Mesodermal cell (in vitro differentiated cells): ENCODE data around the gene TMEM147. TPM values are rescaled to one million over a fixed set of nuclear protein-coding genes. Genes with fewer than 3 reads are reported as not detected.

Experiments
- H3K27ac ChIP-seq: 2 replicates; pipeline ENCODE4 v1.7.0; 2013; ENCODE audit warnings: mild to moderate bottlenecking, low read depth, low read length, moderate library complexity; ENCODE audit not compliant: severe bottlenecking
- H3K36me3 ChIP-seq: 2 replicates; pipeline ENCODE4 v1.7.1; 2013; ENCODE audit warnings: mild to moderate bottlenecking, low read length, moderate library complexity; ENCODE audit not compliant: control insufficient read depth, insufficient read depth
- H3K4me1 ChIP-seq: one replicate; pipeline ENCODE4 v1.7.1; 2013; ENCODE audit warnings: mild to moderate bottlenecking, low read length; ENCODE audit not compliant: insufficient read depth, control insufficient read depth, poor library complexity, severe bottlenecking
- H3K4me3 ChIP-seq: 2 replicates; pipeline ENCODE4 v1.7.0; 2013; ENCODE audit warnings: low read length, control low read depth, mild to moderate bottlenecking; ENCODE audit not compliant: insufficient read depth, poor library complexity, severe bottlenecking; ENCODE audit errors: extremely low read depth
- H3K9me3 ChIP-seq: 2 replicates; pipeline ENCODE4 v1.7.1; 2013; ENCODE audit warnings: mild to moderate bottlenecking, low read length, moderate library complexity; ENCODE audit not compliant: control insufficient read depth
- WGBS, 2 experiments: methylation state at CpG; one replicate each; pipeline ENCODE4 v1.1.5; 2013; ENCODE audit warnings: missing lambda C conversion rate in 2 of 2; ENCODE audit not compliant: insufficient coverage in 2 of 2; 5-methylcytosine and 5-hydroxymethylcytosine counted together
- polyA plus RNA-seq, 2 experiments: library from polyadenylated mRNA; stranded (reverse); fragments of 50-300 nt; gene quantifications; one replicate each; pipeline ENCODE4 v1.2.3, GENCODE V29; 2013

Gene TMEM147, protein sequence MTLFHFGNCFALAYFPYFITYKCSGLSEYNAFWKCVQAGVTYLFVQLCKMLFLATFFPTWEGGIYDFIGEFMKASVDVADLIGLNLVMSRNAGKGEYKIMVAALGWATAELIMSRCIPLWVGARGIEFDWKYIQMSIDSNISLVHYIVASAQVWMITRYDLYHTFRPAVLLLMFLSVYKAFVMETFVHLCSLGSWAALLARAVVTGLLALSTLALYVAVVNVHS
- polyA plus RNA-seq (2013, experiment 1 of 2), result 106 TPM
- 85.0 TPM for polyA plus RNA-seq (2013, experiment 2 of 2)

DNA sequence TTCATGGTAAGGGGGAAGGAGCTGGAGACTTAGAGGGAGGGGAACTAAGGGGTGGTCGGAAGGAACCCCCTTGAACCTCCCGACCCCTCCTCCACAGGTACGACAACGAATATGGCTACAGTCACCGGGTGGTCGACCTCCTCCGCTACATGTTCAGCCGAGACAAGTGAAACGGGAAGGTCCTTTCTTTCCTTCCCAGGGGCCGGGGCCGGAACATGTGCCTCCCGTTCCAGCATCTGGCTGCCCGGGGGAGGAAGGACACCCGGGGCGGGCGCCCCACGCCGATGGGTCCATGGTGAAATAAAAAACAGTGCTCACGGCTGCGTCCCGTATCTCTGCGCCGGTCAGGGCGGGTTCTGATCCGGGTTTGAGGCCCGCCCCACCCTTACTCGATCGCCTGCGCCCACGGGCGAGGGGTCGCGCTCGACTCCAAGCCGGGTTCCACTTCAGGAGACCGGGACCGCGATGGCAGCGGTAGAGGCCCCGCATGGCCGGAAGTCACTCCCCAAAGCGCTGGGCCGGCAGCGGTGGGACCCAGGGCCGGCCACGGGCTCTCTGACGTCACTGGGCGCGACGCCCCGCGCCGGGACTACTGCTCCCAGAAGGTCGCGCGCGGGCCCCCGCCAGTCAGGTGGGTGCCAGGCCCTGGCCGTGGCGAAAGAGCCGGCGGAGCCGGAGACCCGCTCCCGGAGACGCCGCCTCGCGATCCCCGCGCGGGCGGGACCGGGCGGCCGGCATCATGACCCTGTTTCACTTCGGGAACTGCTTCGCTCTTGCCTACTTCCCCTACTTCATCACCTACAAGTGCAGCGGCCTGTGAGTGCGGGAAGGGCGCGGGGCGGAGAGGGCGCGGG, at the start of gene TMEM147:
TMEM147 (plus strand) TSS at position 626 of the 854 bp plus-strand sequence; CDS start at position 740, 114 bp downstream.
- Histone ChIP-seq H3K27ac (peak within 1 kb of the TSS; percentile 50), H3K4me1 (peaks cover 7% of the 10 kb centered on the region), H3K36me3 (peaks cover 24% of the 10 kb centered on the region), H3K4me3 (peak within 1 kb of the TSS; percentile 90), H3K9me3 (no peaks in the 10 kb centered on the region)
- 0 to 1% methylated on average over 78 to 80 of the region's 85 CpGs for WGBS, 2 experiments

DNA sequence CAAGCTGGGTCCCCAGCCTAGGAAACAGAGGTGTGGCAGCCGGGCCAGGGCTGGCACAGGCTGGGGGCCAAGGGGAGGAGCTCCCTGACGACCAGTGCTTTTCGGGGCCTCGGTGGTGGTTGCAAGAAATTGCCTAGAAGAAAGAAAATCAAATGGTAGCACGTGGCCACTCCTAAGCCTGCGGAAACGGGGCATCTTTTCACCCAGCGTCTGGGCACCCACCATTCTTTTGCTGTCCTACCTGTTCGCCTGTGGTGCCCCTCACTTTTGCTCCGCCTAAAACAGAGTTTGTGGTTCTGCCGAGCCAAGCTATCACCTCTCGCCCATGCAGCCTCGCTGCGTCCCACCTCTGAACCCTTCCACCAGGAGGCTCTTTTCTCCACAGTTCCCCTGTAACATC, 48.0 kb upstream of the TMEM147 start:
- H3K9me3 ChIP-seq, result no peaks in the 10 kb centered on the region
- H3K27ac ChIP-seq, result no peak overlapping the region
- no peak overlapping the region for H3K4me3 ChIP-seq
- WGBS, 2 experiments, result 85 to 90% methylated on average over 14 of the region's 14 CpGs
- no peaks in the 10 kb centered on the region for H3K36me3 ChIP-seq
- peaks cover 3% of the 10 kb centered on the region for H3K4me1 ChIP-seq

DNA sequence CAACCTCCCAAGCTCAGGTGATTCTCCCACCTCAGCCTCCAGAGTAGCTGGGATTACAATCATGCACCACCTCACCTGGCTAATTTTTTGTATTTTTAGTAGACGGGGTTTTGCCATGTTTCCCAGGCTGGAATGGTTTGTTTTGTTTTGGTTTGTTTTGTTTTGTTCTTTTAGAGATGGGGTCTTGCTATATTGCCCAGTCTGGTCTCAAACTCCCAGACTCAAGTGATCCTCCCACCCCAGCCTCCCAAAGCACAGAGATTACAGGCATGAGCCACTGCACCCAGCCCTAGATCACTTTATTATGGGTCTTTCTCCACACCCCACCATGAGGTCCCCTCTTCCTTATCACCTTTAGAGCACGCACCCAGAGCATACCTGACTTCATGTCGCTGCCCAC, 47.2 kb upstream of the TMEM147 start:
- Histone ChIP-seq H3K9me3 (no peaks in the 10 kb centered on the region), H3K4me3 (no peak overlapping the region), H3K27ac (no peak overlapping the region), H3K4me1 (peaks cover 3% of the 10 kb centered on the region), H3K36me3 (no peaks in the 10 kb centered on the region)
- 100% methylated on average over 1 to 2 of the region's 3 CpGs for WGBS, 2 experiments

DNA sequence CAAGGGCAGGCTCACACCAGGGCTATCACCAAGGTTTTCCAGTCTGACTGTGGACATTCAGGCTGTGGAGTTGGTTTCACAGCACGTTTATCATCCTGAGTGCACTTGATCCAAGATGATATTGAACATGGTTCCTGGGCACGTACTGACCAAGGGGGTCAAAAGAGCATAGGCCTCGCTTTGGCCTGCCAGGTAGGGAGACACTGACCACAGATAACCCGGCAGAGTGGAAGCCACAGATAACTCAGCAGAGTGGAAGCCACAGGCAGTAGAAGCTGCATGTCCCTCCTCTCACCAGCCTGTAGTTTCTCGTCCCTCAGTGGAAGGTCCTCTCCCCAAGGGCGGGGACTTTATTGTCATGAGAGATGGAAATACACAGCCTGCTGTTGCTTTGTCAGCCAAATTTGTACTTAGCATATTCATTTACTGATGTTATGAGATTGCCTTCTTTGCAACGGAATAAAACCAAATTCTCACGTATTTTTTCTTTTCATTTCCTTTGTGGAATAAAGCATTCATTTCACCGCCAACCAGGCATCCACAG, 46.4 kb upstream of the TMEM147 start:
- Histone ChIP-seq H3K4me1 (peaks cover 3% of the 10 kb centered on the region), H3K36me3 (no peaks in the 10 kb centered on the region), H3K9me3 (no peaks in the 10 kb centered on the region), H3K27ac (no peak overlapping the region), H3K4me3 (no peak overlapping the region)
- WGBS, 2 experiments, result 88% methylated on average over 7 of the region's 9 CpGs

DNA sequence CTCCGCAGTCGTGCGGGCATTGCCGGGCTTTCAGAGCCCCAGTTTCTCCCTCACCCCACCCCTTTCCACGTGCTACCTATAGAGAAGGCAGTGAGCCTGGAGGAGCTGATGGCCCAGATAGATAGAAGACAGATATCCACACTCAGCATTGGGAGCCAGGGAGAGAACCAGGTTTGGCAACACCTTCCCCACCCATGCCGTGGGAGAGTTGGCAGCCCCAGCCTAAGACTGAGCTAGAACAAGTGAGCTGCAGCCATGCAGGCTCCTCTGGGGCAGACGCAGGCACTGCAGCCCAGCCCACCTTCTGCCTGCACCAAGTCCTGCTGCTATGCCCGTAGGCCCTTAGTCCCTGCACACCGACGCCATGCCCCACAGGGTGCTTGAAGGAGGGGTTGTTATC, 44.8 kb upstream of the TMEM147 start:
- H3K27ac ChIP-seq, result no peak overlapping the region
- WGBS, 2 experiments, result 96 to 98% methylated on average over 6 to 7 of the region's 10 CpGs
- no peaks in the 10 kb centered on the region for H3K9me3 ChIP-seq
- no peaks in the 10 kb centered on the region for H3K36me3 ChIP-seq
- H3K4me1 ChIP-seq, result peaks cover 3% of the 10 kb centered on the region
- H3K4me3 ChIP-seq, result no peak overlapping the region

DNA sequence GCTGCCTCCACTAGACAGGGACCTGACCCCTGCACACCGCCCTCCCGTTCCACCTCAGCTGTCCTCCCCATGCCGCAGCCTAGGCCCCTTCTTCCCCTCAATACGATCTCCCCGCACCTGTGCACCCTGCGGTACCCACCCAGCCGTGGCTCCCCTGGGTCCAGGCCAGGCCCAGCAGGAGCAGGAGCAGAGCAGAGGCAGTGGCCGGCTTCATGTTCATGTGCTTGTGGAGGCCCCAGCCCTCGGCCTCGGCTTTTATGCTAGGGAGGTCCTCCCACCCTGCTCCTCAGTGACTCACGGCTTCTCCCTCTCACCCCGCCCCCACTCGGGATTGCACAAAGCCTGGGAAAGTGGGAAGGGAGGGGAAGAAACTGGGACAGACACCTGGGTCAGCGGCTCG, 43.7 kb upstream of the TMEM147 start:
- WGBS, 2 experiments, result 94 to 96% methylated on average over 4 to 9 of the region's 15 CpGs
- no peaks in the 10 kb centered on the region for H3K9me3 ChIP-seq
- peaks cover 3% of the 10 kb centered on the region for H3K4me1 ChIP-seq
- no peak overlapping the region for H3K4me3 ChIP-seq
- no peak overlapping the region for H3K27ac ChIP-seq
- no peaks in the 10 kb centered on the region for H3K36me3 ChIP-seq

DNA sequence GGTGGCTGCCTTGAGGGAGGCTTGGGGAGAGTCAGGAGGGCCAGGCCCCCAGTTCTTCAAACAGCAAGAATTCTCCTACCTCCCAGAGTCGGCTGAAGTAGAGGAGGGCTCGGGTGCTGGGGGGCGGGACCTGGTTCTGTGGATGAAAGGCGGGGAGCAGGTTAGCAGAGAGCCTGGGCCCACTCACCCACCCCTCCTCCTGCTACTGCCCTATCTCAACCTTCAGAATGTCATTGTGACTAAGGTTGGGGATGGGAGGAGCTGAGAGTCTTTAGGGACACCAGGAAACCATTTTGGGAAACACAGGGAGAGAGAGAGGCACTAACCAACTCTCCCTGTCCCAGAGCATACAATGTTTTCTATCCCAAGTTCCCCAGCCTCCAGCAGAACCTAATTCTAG, 42.7 kb upstream of the TMEM147 start:
- H3K9me3 ChIP-seq, result no peaks in the 10 kb centered on the region
- H3K4me1 ChIP-seq, result peaks cover 3% of the 10 kb centered on the region
- H3K36me3 ChIP-seq, result no peaks in the 10 kb centered on the region
- no peak overlapping the region for H3K27ac ChIP-seq
- no CpG with 5 or more reads among the region's 4 CpGs for WGBS, 2 experiments
- H3K4me3 ChIP-seq, result no peak overlapping the region

DNA sequence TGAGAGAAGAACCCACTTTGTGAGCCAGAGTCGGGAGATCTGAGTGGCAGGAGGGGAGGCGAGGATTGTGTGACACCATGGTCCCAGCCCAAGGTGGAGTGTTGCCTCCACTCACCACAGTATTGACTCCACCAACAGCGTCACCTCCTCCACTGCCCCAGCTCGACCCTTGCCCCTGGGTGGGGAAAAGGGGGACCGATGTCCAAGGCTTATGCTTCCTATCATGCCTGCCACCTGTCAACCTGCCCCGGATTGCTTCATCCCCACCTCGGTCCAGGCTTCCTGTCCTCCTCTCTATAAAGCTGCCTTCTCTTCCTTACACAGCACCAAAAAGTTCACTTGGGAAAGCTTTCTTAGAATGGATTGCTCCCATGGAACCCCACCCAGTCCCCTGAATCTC, 39.4 kb upstream of the TMEM147 start:
- H3K9me3 ChIP-seq, result no peaks in the 10 kb centered on the region
- peaks cover 3% of the 10 kb centered on the region for H3K4me1 ChIP-seq
- H3K4me3 ChIP-seq, result no peak overlapping the region
- H3K36me3 ChIP-seq, result no peaks in the 10 kb centered on the region
- H3K27ac ChIP-seq, result no peak overlapping the region
- WGBS, 2 experiments, result 84 to 90% methylated on average over 2 to 4 of the region's 7 CpGs

DNA sequence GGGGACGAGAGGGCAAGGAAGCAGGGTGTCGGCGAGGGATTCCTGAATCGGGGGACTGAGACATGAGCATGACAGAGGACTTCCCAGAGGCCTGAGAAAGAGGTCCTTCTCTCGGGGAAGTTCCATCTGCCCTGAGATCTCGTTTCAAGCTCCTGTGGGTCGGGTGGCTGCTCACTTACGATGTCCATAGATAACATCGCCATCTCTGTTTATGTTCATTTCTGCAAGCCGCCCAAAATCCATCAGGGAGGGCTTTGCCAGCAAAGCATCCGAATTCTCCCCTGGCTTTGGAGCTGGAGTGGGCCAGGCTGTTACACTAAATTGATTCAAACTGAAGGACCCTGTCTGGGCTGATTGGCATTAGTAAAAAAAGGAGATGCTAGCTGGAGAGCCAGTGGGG, 37.9 kb upstream of the TMEM147 start:
- Histone ChIP-seq H3K4me3 (no peak overlapping the region), H3K27ac (no peak overlapping the region), H3K36me3 (no peaks in the 10 kb centered on the region), H3K4me1 (no peaks in the 10 kb centered on the region), H3K9me3 (no peaks in the 10 kb centered on the region)
- WGBS, 2 experiments, result 95 to 96% methylated on average over 11 of the region's 11 CpGs

DNA sequence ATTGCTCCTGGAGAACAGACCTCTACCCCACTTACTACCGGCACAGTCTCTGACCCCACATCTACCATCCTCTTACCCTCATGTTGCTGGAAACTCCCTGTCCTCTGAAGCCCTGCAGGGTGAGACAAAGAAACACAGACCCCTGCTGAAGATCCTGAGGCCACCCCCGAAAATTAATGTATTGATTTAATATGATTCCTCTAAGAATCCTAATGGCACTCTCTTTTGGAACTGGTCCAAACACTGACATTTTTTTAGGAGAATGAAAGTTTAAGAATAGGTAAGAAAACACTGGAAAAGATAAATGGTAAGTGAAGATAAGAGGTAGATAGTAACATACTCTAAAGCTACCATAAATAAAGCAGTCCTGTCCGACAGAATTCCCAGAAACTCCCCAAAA, 37.3 kb upstream of the TMEM147 start:
- H3K4me3 ChIP-seq, result no peak overlapping the region
- H3K9me3 ChIP-seq, result no peaks in the 10 kb centered on the region
- H3K4me1 ChIP-seq, result no peaks in the 10 kb centered on the region
- 86% methylated on average over 1 of the region's 3 CpGs; no CpG with 5 or more reads in 1 of the 2 experiments for WGBS, 2 experiments
- no peak overlapping the region for H3K27ac ChIP-seq
- no peaks in the 10 kb centered on the region for H3K36me3 ChIP-seq
